22Rv1 (cell line): ENCODE results near the gene P2RY8.

ENCODE experiments used
- ZFX ChIP-seq: fragments of 450-650 bp; IDR thresholded peaks from 2 replicates; pipeline ENCODE4 v1.6.1; 2017; ENCODE audit warnings: antibody characterized with exemption, borderline replicate concordance
- TF ChIP-seq, protein P1 (sequence below): fragments of 450-650 bp; IDR thresholded peaks from 2 replicates; pipeline ENCODE4 v1.5.1; 2017; ENCODE audit warnings: mild to moderate bottlenecking

DNA sequence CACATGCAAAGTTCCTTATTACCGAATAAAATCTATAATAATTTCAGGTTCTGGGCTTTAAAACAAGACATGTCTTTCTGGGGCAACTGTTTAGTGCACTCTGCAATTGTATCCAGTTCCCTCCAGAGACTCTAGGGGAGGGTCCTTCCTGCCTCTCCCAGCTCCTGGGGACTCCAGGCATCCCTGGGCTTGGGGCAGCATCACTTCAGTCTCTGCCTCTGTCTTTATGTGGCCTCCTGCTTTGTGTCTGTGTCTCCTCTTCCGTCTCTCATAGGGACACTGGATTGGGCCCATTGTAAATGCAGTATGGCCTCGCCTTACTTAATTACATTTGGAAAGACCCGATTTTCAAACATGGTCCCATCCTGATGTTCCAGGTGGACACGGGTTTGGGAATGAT lies 73.4 kb downstream of the P2RY8 start:
- TF ChIP-seq, protein P1, sequence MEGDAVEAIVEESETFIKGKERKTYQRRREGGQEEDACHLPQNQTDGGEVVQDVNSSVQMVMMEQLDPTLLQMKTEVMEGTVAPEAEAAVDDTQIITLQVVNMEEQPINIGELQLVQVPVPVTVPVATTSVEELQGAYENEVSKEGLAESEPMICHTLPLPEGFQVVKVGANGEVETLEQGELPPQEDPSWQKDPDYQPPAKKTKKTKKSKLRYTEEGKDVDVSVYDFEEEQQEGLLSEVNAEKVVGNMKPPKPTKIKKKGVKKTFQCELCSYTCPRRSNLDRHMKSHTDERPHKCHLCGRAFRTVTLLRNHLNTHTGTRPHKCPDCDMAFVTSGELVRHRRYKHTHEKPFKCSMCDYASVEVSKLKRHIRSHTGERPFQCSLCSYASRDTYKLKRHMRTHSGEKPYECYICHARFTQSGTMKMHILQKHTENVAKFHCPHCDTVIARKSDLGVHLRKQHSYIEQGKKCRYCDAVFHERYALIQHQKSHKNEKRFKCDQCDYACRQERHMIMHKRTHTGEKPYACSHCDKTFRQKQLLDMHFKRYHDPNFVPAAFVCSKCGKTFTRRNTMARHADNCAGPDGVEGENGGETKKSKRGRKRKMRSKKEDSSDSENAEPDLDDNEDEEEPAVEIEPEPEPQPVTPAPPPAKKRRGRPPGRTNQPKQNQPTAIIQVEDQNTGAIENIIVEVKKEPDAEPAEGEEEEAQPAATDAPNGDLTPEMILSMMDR = no peak
- TF ChIP-seq ZFX = no peak
